Memory B cell (primary cell): ENCODE data around the gene DSN1.
"Not testable (repeated sequence)": the region's sequence is repeated elsewhere in the genome, so short reads cannot be mapped to it uniquely, and the experiment has no call there.

ENCODE experiments used
- ATAC-seq: fragments of 150-1000 bp; cut with Tn5 transposase; 2 replicates; pipeline ENCODE4 v1.10.0; 2021; ENCODE audit warnings: low read depth, mild to moderate bottlenecking, moderate library complexity
- DNase-seq, 2 donors: peaks; one replicate each; pipeline ENCODE4 v3.0.0; 2022; ENCODE audit warnings: low spot score in 2 of 2
- H3K27ac Mint-ChIP-seq: one replicate; pipeline ENCODE4 v1.8.0; 2022; ENCODE audit warnings: mild to moderate bottlenecking, moderate library complexity, mixed read lengths
- H3K27me3 Mint-ChIP-seq: one replicate; pipeline ENCODE4 v1.8.0; 2022; ENCODE audit warnings: mixed read lengths
- H3K36me3 Mint-ChIP-seq: one replicate; pipeline ENCODE4 v1.8.0; 2022; ENCODE audit warnings: mild to moderate bottlenecking, mixed read lengths
- H3K4me1 Mint-ChIP-seq: one replicate; pipeline ENCODE4 v1.8.0; 2022; ENCODE audit warnings: mixed read lengths
- H3K4me3 Mint-ChIP-seq: one replicate; pipeline ENCODE4 v1.8.0; 2022; ENCODE audit warnings: mild to moderate bottlenecking, moderate library complexity, mixed read lengths
- H3K9me3 Mint-ChIP-seq: one replicate; pipeline ENCODE4 v1.8.0; 2022; ENCODE audit warnings: mixed read lengths

DSN1 gene

GRCh38 chr20:36806049-36806448 lies 32.5 kb upstream of the DSN1 start:
- no peak for ATAC-seq
- Mint-ChIP-seq H3K27me3 (no peaks in the 10 kb centered on the region), H3K4me3 (no peak overlapping the region), H3K36me3 (peaks cover 24% of the 10 kb centered on the region), H3K4me1 (no peaks in the 10 kb centered on the region), H3K27ac (no peak overlapping the region), H3K9me3 (no peaks in the 10 kb centered on the region)
- no peak for DNase-seq

DNA sequence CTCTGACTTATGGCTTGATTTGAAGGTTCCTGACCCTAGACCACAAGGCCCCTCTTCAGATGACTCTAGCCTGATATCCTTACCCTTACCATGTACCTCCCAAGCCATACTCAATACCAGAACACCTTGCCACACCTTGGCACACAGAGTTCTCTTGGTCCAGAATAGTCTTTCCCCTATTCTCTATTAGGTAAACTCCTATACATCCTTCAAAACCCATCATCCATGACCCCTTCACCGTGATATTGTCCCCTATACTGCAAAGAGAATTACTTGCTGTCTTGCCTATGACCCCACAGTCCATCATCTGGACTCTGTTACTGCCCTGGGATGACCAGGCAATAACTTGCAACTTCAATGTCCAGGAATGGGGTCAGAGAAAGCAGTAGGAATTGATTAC lies 31.8 kb upstream of the DSN1 start:
- Mint-ChIP-seq H3K36me3 (peaks cover 26% of the 10 kb centered on the region), H3K4me1 (no peaks in the 10 kb centered on the region), H3K27me3 (no peaks in the 10 kb centered on the region), H3K4me3 (no peak overlapping the region), H3K27ac (no peak overlapping the region), H3K9me3 (no peaks in the 10 kb centered on the region)
- ATAC-seq (no peak), DNase-seq (no peak)

DNA sequence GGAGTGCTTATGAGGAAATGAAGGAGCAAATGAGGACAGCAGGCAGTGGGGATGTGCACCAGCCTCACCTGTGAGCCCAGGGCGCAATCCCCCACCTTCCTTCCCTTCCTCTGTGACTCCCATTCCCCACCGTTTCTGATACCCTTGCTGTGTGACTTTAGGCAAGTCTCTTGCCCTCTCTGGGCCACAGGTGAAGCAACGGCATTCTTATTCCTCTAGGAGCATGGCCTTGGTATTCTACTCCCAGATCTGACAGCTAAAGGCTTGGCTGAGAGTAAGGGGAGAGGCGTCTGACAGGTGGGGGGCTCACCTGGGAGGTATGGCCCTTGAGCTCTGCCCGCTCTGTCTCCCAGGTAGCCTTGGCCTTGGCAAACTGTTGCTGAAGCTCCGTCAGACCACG lies 30.9 kb upstream of the DSN1 start:
- H3K4me1 Mint-ChIP-seq, result no peaks in the 10 kb centered on the region
- H3K4me3 Mint-ChIP-seq, result no peak overlapping the region
- DNase-seq (no peak), ATAC-seq (no peak)
- H3K27ac Mint-ChIP-seq, result no peak overlapping the region
- H3K27me3 Mint-ChIP-seq, result no peaks in the 10 kb centered on the region
- peaks cover 33% of the 10 kb centered on the region for H3K36me3 Mint-ChIP-seq
- no peaks in the 10 kb centered on the region for H3K9me3 Mint-ChIP-seq

GRCh38 chr20:36802326-36803222 lies 29.0 kb upstream of the DSN1 start:
- Mint-ChIP-seq H3K27me3 (no peaks in the 10 kb centered on the region), H3K9me3 (no peaks in the 10 kb centered on the region), H3K36me3 (peaks cover 40% of the 10 kb centered on the region), H3K4me1 (no peaks in the 10 kb centered on the region), H3K4me3 (no peak overlapping the region), H3K27ac (peak overlapping the region; percentile 52)
- ATAC-seq (no peak), DNase-seq (no peak)

GRCh38 chr20:36800410-36800809 lies 26.8 kb upstream of the DSN1 start:
- H3K4me1 Mint-ChIP-seq, result no peaks in the 10 kb centered on the region

DNA sequence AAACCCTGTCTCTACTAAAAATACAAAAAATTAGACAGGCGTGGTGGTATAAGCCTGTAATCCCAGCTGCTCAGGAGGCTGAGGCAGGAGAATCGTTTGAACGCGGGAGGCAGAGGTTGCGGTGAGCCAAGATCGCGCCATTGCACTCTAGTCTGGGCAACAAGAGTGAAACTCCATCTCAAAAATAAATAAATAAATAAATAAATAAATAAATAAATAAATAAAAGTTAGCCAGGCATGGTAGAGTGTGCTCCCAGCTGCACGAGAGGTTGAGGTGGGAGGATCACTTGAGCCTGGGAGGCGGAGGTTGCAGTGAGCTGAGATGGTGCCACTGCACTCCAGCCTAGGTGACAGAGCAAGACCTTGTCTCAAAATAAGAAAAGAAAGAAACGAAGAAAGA lies 25.8 kb upstream of the DSN1 start:
- H3K27ac Mint-ChIP-seq, ATAC-seq, H3K4me3 Mint-ChIP-seq, DNase-seq, H3K4me1 Mint-ChIP-seq, H3K9me3 Mint-ChIP-seq, H3K27me3 Mint-ChIP-seq: not testable (repeated sequence)
- peaks cover 38% of the 10 kb centered on the region for H3K36me3 Mint-ChIP-seq

More at GRCh38 chr20:36800410-36800809, 26.8 kb upstream of the DSN1 start:
- Mint-ChIP-seq H3K36me3 (peaks cover 43% of the 10 kb centered on the region), H3K9me3 (no peaks in the 10 kb centered on the region), H3K4me3 (no peak overlapping the region), H3K27me3 (no peaks in the 10 kb centered on the region), H3K27ac (no peak overlapping the region)
- DNase-seq (no peak), ATAC-seq (no peak)

DNA sequence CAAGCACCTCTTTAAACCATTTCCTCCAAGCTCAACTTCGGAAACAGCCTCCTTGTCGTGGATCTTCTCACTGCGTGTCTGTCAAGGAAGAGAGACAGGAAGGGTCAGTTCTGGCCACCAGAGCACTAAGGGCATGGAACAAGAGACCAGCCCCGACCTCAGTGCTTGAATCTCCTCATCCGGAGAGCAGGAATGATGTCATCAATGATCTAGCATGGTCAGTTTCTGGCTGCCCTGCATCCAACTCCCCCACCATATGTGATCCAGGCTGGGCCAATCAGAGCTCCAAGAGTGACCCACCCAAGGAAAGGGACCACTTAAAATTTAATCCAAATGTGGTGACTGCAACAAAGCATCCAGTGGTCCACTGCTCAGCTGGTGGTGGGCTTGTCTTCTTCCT lies 23.3 kb upstream of the DSN1 start:
- H3K4me3 Mint-ChIP-seq, result no peak overlapping the region
- H3K36me3 Mint-ChIP-seq, result peaks cover 29% of the 10 kb centered on the region
- ATAC-seq (no peak), DNase-seq (no peak)
- no peak overlapping the region for H3K27ac Mint-ChIP-seq
- H3K9me3 Mint-ChIP-seq, result no peaks in the 10 kb centered on the region
- H3K27me3 Mint-ChIP-seq, result no peaks in the 10 kb centered on the region
- H3K4me1 Mint-ChIP-seq, result peaks cover 4% of the 10 kb centered on the region

DNA sequence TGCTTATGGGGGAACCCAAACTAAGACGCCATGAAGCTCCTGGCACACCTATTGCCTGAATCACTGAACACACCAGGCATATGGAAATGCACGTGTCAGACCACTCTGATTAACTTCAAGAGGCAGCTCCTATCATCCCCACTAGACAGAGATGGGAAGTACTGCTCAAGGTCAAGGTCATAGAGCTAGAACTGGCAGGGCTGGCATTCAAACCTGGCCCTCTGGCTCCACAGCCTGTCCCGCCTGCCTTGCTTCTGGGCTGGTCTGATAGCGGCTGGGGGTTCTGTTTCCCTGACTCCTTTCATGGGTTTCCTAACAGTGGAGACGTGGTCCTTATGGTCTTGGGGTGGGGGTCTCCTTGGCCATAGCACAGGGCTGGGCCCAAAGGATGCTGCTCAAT lies 22.6 kb upstream of the DSN1 start:
- peaks cover 7% of the 10 kb centered on the region for H3K4me1 Mint-ChIP-seq
- H3K27me3 Mint-ChIP-seq, result no peaks in the 10 kb centered on the region
- no peak for ATAC-seq
- no peaks in the 10 kb centered on the region for H3K9me3 Mint-ChIP-seq
- no peak overlapping the region for H3K27ac Mint-ChIP-seq
- H3K4me3 Mint-ChIP-seq, result no peak overlapping the region
- no peak for DNase-seq
- H3K36me3 Mint-ChIP-seq, result peaks cover 29% of the 10 kb centered on the region

DNA sequence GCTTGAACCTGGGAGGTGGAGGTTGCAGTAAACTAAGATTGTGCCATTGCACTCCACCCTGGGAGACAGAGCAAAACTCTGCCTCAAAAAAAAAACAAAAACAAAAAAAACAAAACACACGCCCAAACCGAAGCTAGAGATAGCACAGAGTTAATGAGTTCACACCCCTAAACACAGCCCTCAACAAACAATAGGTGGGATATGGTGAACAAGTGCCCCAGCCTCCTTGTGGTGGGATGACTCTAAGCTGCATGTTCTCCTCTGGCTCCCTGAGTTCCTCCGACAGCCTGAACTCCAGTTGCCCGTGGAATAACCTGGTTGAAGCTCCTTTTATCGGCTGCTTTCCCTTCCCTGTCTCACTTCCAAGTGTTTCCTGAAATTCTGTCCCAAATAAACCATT lies 22.1 kb upstream of the DSN1 start:
- Mint-ChIP-seq H3K27me3 (no peaks in the 10 kb centered on the region), H3K27ac (no peak overlapping the region), H3K36me3 (peaks cover 25% of the 10 kb centered on the region), H3K9me3 (no peaks in the 10 kb centered on the region), H3K4me1 (peaks cover 7% of the 10 kb centered on the region), H3K4me3 (no peak overlapping the region)
- ATAC-seq (no peak), DNase-seq (no peak)

DNA sequence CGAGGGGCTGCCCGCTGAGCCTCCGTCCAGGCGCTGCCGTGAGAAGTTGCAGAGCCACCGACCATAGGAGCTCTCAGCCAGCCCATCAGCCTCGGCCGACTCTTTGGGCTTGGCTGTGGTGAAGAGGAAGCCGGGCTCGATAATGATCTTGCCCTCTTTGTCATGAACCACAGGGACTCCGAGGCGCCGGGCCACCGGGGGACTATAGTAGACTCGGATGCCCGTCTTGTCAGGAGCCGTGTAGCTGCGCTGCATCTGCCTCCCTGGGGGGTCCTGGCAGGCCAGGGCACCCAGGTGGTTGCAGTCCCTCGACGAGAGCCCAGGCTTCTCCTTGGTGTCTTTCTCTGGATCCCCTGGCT lies 20.5 kb upstream of the DSN1 start:
- H3K4me3 Mint-ChIP-seq, result no peak overlapping the region
- DNase-seq (no peak), ATAC-seq (no peak)
- H3K36me3 Mint-ChIP-seq, result peaks cover 15% of the 10 kb centered on the region
- no peak overlapping the region for H3K27ac Mint-ChIP-seq
- peaks cover 7% of the 10 kb centered on the region for H3K4me1 Mint-ChIP-seq
- no peaks in the 10 kb centered on the region for H3K27me3 Mint-ChIP-seq
- no peaks in the 10 kb centered on the region for H3K9me3 Mint-ChIP-seq

- H3K36me3 Mint-ChIP-seq, result peaks cover 11% of the 10 kb centered on the region
- no peak overlapping the region for H3K4me3 Mint-ChIP-seq
- peaks cover 7% of the 10 kb centered on the region for H3K4me1 Mint-ChIP-seq
- H3K27me3 Mint-ChIP-seq, result no peaks in the 10 kb centered on the region
- peak overlapping the region; percentile 24 for H3K27ac Mint-ChIP-seq
- H3K9me3 Mint-ChIP-seq, result no peaks in the 10 kb centered on the region
- DNase-seq, result no peak
- ATAC-seq, result no peak
Observed at GRCh38 chr20:36793294-36794115, 19.9 kb upstream of the DSN1 start.

GRCh38 chr20:36792422-36792821 lies 18.9 kb upstream of the DSN1 start:
- no peaks in the 10 kb centered on the region for H3K9me3 Mint-ChIP-seq
- peaks cover 7% of the 10 kb centered on the region for H3K4me1 Mint-ChIP-seq
- H3K27me3 Mint-ChIP-seq, result no peaks in the 10 kb centered on the region
- H3K36me3 Mint-ChIP-seq, result peaks cover 9% of the 10 kb centered on the region
- H3K4me3 Mint-ChIP-seq, result no peak overlapping the region
- DNase-seq, result peak in 1 of 2 donors; percentile 11
- H3K27ac Mint-ChIP-seq, result no peak overlapping the region
- peak; percentile 81 for ATAC-seq

- Mint-ChIP-seq H3K27me3 (no peaks in the 10 kb centered on the region), H3K27ac (peak overlapping the region; percentile 37), H3K4me3 (no peak overlapping the region), H3K4me1 (peaks cover 7% of the 10 kb centered on the region), H3K36me3 (peaks cover 9% of the 10 kb centered on the region), H3K9me3 (no peaks in the 10 kb centered on the region)
- ATAC-seq (no peak), DNase-seq (no peak)
Observed at GRCh38 chr20:36791862-36792261, 18.3 kb upstream of the DSN1 start.

GRCh38 chr20:36786663-36787062 lies 13.1 kb upstream of the DSN1 start:
- H3K27me3 Mint-ChIP-seq, result no peaks in the 10 kb centered on the region
- no peak overlapping the region for H3K4me3 Mint-ChIP-seq
- no peaks in the 10 kb centered on the region for H3K9me3 Mint-ChIP-seq
- peaks cover 3% of the 10 kb centered on the region for H3K4me1 Mint-ChIP-seq
- ATAC-seq (no peak), DNase-seq (no peak)
- H3K27ac Mint-ChIP-seq, result no peak overlapping the region
- peaks cover 26% of the 10 kb centered on the region for H3K36me3 Mint-ChIP-seq
